GM06990 (cell line): ENCODE results near the gene SMCHD1.
"Not testable (repeated sequence)": the region's sequence is repeated elsewhere in the genome, so short reads cannot be mapped to it uniquely, and the experiment has no call there.

Experiments used
- DNase-seq: peaks from one replicate; pipeline ENCODE4 v3.0.0-alpha.2; 2011; ENCODE audit not compliant: insufficient read length; ENCODE audit errors: extremely low read depth
- H3K27me3 ChIP-seq: replicated peaks from 2 replicates; pipeline ENCODE4 v1.6.0; 2011; ENCODE audit warnings: low read length; ENCODE audit not compliant: control insufficient read depth, insufficient read depth
- H3K36me3 ChIP-seq: 2 replicates; pipeline ENCODE4 v1.5.1; 2011; ENCODE audit warnings: low read length; ENCODE audit not compliant: control insufficient read depth, insufficient read depth
- H3K4me3 ChIP-seq: replicated peaks from 2 replicates; pipeline ENCODE4 v1.5.1; 2011; ENCODE audit warnings: low read depth, mild to moderate bottlenecking, control low read depth, low read length
- CTCF ChIP-seq: IDR thresholded peaks from 2 replicates; pipeline ENCODE4 v1.5.1; 2011; ENCODE audit warnings: low read length, control low read depth, mild to moderate bottlenecking, inconsistent platforms; ENCODE audit not compliant: insufficient read depth, poor library complexity, severe bottlenecking

SMCHD1 gene

GRCh38 chr18:2823966-2824365, 168.4 kb downstream of the SMCHD1 start:
- no peak overlapping the region for H3K4me3 ChIP-seq
- no peaks in the 10 kb centered on the region for H3K36me3 ChIP-seq
- H3K27me3 ChIP-seq = no peaks in the 10 kb centered on the region
- no peak for DNase-seq
- TF ChIP-seq CTCF = no peak

GRCh38 chr18:2824865-2825264, 169.3 kb downstream of the SMCHD1 start:
- H3K36me3 ChIP-seq = no peaks in the 10 kb centered on the region
- H3K27me3 ChIP-seq = no peaks in the 10 kb centered on the region
- H3K4me3 ChIP-seq = no peak overlapping the region
- no peak for DNase-seq
- no peak for TF ChIP-seq CTCF

GRCh38 chr18:2825613-2826175, 170.2 kb downstream of the SMCHD1 start:
- no peak for DNase-seq
- Histone ChIP-seq H3K27me3 (no peaks in the 10 kb centered on the region), H3K4me3 (no peak overlapping the region), H3K36me3 (no peaks in the 10 kb centered on the region)
- TF ChIP-seq CTCF = no peak

GRCh38 chr18:2826581-2826980, 171.1 kb downstream of the SMCHD1 start:
- TF ChIP-seq CTCF = no peak
- no peak for DNase-seq
- no peaks in the 10 kb centered on the region for H3K36me3 ChIP-seq
- no peaks in the 10 kb centered on the region for H3K27me3 ChIP-seq
- no peak overlapping the region for H3K4me3 ChIP-seq

GRCh38 chr18:2827061-2827460, 171.5 kb downstream of the SMCHD1 start:
- Histone ChIP-seq H3K4me3 (no peak overlapping the region), H3K36me3 (no peaks in the 10 kb centered on the region), H3K27me3 (no peaks in the 10 kb centered on the region)
- no peak for TF ChIP-seq CTCF
- DNase-seq = no peak

GRCh38 chr18:2836118-2836517, 180.6 kb downstream of the SMCHD1 start:
- H3K4me3 ChIP-seq, H3K36me3 ChIP-seq, H3K27me3 ChIP-seq, DNase-seq: not testable (repeated sequence)

- H3K4me3 ChIP-seq, H3K27me3 ChIP-seq, DNase-seq, H3K36me3 ChIP-seq: not testable (repeated sequence)
Measured at GRCh38 chr18:2837290-2837689, 181.8 kb downstream of the SMCHD1 start.
